ENCODE data around the gene MARCHF3.

GRCh38 chr5:126863402-126863801, 167.0 kb downstream of the MARCHF3 start:
- no peak for TF ChIP-seq CEBPB (IDR thresholded peaks at IDR 0.05)
- TF ChIP-seq, protein P1, sequence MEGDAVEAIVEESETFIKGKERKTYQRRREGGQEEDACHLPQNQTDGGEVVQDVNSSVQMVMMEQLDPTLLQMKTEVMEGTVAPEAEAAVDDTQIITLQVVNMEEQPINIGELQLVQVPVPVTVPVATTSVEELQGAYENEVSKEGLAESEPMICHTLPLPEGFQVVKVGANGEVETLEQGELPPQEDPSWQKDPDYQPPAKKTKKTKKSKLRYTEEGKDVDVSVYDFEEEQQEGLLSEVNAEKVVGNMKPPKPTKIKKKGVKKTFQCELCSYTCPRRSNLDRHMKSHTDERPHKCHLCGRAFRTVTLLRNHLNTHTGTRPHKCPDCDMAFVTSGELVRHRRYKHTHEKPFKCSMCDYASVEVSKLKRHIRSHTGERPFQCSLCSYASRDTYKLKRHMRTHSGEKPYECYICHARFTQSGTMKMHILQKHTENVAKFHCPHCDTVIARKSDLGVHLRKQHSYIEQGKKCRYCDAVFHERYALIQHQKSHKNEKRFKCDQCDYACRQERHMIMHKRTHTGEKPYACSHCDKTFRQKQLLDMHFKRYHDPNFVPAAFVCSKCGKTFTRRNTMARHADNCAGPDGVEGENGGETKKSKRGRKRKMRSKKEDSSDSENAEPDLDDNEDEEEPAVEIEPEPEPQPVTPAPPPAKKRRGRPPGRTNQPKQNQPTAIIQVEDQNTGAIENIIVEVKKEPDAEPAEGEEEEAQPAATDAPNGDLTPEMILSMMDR (IDR thresholded peaks at IDR 0.05) = no peak
- no peak for TF ChIP-seq HDAC2 (IDR thresholded peaks at IDR 0.05)
- TF ChIP-seq POLR2A (IDR thresholded peaks at IDR 0.05; ENCODE audit: low read length) = no peak
- TF ChIP-seq, protein P2, sequence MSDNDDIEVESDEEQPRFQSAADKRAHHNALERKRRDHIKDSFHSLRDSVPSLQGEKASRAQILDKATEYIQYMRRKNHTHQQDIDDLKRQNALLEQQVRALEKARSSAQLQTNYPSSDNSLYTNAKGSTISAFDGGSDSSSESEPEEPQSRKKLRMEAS (IDR thresholded peaks at IDR 0.05) = no peak
- TF ChIP-seq JUN (IDR thresholded peaks at IDR 0.05) = no peak
- no peak for TF ChIP-seq RCOR1 (IDR thresholded peaks at IDR 0.05; ENCODE audit: low read depth, low read length)
- no peak for TF ChIP-seq KDM1A (IDR thresholded peaks at IDR 0.05; ENCODE audit: low read depth)
- TF ChIP-seq REST (IDR thresholded peaks at IDR 0.05) = no peak

Data from A549 (cell line).